Activated CD4-positive, alpha-beta memory T cell treated with anti-CD3 and anti-CD28 coated beads for 36 hours (primary cell): ENCODE data around the gene CFAP410. TPM values are rescaled to one million over a fixed set of nuclear protein-coding genes. Genes with fewer than 3 reads are reported as not detected.

Source experiments
- CTCF ChIA-PET: fragments of 350-600 bp; sonication (Branson Sonifier 250); formaldehyde crosslinking; loops from one replicate; lab custom pipeline; 2021; ENCODE audit warnings: antibody characterized with exemption, inconsistent platforms; lab: Charles Lee
- POLR2A ChIA-PET: fragments of 350-600 bp; sonication (Branson Sonifier 250); formaldehyde crosslinking; loops from one replicate; lab custom pipeline; 2021; ENCODE audit warnings: antibody characterized with exemption; lab: Charles Lee
- DNase-seq: peaks from one replicate; pipeline ENCODE4 v3.0.0-alpha.2; 2020
- H3K27ac Mint-ChIP-seq: one replicate; pipeline ENCODE4 v1.8.0; 2021; ENCODE audit warnings: mixed read lengths
- H3K27me3 Mint-ChIP-seq: one replicate; pipeline ENCODE4 v1.8.0; 2021; ENCODE audit warnings: mixed read lengths
- H3K36me3 Mint-ChIP-seq: one replicate; pipeline ENCODE4 v1.8.0; 2021; ENCODE audit warnings: mixed read lengths
- H3K4me1 Mint-ChIP-seq: one replicate; pipeline ENCODE4 v1.8.0; 2021; ENCODE audit warnings: low read depth, mixed read lengths
- H3K4me3 Mint-ChIP-seq: one replicate; pipeline ENCODE4 v1.8.0; 2021; ENCODE audit warnings: mild to moderate bottlenecking, mixed read lengths
- H3K9me3 Mint-ChIP-seq: one replicate; pipeline ENCODE4 v1.8.0; 2021; ENCODE audit warnings: mixed read lengths
- intact Hi-C: fragments of 100-400 bp; cut with micrococcal nuclease; formaldehyde crosslinking; loops from one replicate; pipeline ENCODE4 v1.15.1; 2023
- total RNA-seq, 2 experiments: library from RNA; stranded (reverse); gene quantifications; one replicate each; pipeline ENCODE4 v1.2.3, GENCODE V29; 2021

CFAP410 gene
- total RNA-seq, 2 experiments from 2014 or later, result 11.1 to 11.7 TPM

DNA sequence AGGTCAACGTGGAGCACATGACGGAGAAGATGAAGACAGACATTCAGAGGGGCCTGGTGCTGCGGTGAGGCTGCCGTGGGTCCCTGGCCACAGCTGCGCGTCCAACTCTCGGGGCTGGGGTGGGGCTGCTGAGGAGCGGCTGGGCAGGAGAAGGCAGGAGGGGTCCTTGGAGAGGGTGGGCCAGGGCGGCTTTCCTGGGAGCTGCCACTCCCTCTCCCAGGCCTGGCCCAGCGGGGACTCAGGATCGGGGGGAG lies 14.4 kb downstream of the CFAP410 start:
- intact Hi-C loops, result no loop called here
- POLR2A ChIA-PET, result no interaction called here
- no peaks in the 10 kb centered on the region for H3K9me3 Mint-ChIP-seq
- DNase-seq, result no peak
- no peaks in the 10 kb centered on the region for H3K4me1 Mint-ChIP-seq
- H3K4me3 Mint-ChIP-seq, result no peak overlapping the region
- CTCF ChIA-PET, result no interaction called here
- peaks cover 3% of the 10 kb centered on the region for H3K36me3 Mint-ChIP-seq
- no peak overlapping the region for H3K27ac Mint-ChIP-seq
- no peaks in the 10 kb centered on the region for H3K27me3 Mint-ChIP-seq

DNA sequence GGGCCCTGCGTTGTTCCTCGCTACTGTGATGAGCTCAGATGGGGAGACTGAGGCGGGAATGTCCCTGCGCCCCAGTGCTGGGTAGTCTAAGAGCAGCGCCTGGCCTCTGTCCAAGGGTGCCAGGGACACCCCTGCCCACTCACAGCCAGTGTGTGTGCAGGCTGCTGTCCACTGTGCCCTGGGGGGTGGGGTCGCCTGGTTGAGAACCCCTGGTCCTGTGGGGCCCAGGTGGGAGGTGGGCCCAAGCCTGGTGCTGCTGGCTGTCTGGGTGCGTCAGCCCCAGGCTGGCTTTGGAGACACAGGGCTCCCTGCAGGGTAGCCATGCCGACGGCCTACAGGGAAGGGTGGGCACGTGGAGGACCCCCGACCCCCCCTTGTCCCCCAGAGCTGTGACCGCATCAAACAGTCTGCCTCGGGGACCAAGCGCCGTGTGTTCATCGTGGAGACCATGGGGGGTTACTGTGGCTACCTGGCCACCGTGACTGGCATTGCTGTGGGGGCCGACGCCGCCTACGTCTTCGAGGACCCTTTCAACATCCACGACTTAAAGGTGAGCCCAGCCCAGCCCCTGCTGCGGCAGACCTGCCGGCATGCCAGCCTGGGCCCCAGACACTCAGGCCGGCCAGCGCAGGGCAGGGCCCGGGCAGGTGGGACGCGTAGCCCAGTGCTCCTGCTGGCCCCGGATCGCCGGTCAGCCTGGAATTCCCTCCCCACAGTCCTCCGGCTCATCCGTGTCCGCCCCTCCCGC lies 14.9 kb downstream of the CFAP410 start:
- Mint-ChIP-seq H3K36me3 (peaks cover 6% of the 10 kb centered on the region), H3K27me3 (no peaks in the 10 kb centered on the region), H3K27ac (no peak overlapping the region), H3K4me3 (no peak overlapping the region), H3K9me3 (no peaks in the 10 kb centered on the region), H3K4me1 (no peaks in the 10 kb centered on the region)
- POLR2A ChIA-PET, result no interaction called here
- DNase-seq, result no peak
- CTCF ChIA-PET, result no interaction called here
- intact Hi-C loops, result no loop called here

DNA sequence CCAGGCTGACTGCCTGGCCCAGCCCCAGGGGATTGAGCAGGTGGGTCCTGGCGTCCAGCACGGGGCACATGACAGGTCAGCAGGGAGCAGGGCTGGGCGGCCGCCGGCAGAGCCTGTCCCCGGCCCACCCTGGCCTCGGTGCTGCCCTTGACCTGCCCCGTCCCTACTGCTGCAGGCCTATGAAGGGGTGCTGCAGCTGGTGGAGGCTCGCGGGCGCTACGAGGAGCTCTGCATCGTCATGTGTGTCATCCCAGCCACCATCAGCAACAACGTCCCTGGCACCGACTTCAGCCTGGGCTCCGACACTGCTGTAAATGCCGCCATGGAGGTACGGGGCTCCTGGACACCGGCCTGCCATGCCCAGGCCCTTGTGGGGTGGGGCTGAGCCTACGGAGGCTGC lies 15.6 kb downstream of the CFAP410 start:
- POLR2A ChIA-PET, result no interaction called here
- no peak overlapping the region for H3K27ac Mint-ChIP-seq
- H3K4me3 Mint-ChIP-seq, result no peak overlapping the region

DNA sequence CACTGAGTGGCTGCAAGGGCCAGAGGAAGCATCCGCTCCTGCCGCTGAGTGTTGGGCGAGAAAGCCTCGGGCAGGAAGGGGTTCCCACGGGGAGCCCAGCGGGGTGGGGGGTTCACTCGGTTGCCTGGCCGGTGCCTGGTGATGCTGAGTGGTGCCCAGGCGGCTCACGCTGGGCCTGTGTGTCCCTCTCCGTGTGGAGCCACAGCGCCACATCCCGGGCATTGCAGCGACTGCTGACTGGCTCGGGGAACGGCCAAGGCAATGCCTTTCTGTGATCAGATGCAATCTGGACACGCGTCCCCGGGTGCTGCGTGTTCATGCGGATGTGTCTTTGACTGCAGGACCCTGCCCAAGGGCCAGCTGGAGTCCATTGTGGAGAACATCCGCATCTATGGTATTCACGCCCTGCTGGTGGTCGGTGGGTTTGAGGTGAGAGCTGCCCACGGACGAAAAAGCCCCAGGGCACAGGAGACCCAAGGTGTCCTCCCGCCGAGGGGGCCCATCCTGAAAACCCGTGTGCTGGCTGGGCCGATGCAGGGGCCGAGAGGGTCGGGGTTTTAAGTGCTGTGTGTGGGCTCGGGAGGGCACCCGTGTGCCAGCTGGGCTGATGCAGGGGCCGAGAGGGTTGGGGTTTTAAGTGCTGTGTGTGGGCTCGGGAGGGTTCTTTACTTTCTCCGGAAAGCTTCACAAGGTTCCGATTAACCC lies 16.4 kb downstream of the CFAP410 start:
- no peak for DNase-seq
- intact Hi-C loops, result no loop called here
- CTCF ChIA-PET, result no interaction called here
- POLR2A ChIA-PET, result no interaction called here
- Mint-ChIP-seq H3K4me1 (no peaks in the 10 kb centered on the region), H3K4me3 (no peak overlapping the region), H3K27me3 (no peaks in the 10 kb centered on the region), H3K27ac (no peak overlapping the region), H3K36me3 (peaks cover 8% of the 10 kb centered on the region), H3K9me3 (no peaks in the 10 kb centered on the region)

More for the DNA sequence above, 15.6 kb downstream of the CFAP410 start:
- Mint-ChIP-seq H3K36me3 (peaks cover 8% of the 10 kb centered on the region), H3K4me1 (no peaks in the 10 kb centered on the region), H3K9me3 (no peaks in the 10 kb centered on the region), H3K27me3 (no peaks in the 10 kb centered on the region)
- DNase-seq, result no peak
- intact Hi-C loops, result no loop called here
- CTCF ChIA-PET, result no interaction called here

DNA sequence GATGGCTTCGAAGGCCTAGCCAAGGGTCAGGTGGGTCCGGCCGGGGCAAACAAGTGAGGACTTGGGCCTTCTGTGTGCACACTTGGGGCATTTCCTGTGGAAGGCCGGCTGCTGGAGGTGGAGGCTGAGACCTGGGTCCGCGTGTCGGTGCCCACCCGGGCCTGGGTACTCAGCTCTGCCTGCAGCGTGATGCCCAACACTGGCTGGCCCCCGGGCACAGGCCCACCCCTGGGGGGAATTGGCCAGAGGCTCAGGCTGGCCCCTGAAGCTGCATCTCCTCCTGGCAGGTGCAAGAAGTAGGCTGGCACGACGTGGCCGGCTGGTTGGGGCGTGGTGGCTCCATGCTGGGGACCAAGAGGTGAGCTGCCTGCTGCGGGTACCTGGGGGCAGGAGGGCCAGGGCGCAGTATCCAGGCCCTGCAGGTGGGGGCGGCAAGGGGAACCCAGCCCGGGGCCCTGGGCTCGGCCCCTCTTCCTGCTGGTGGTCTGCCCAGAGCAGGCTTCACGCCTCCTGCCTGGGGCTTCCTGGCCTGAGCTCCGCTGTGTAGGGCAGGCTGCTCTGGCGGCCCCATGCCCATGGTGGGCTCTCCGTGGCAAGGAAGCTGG lies 17.2 kb downstream of the CFAP410 start:
- H3K4me1 Mint-ChIP-seq, result no peaks in the 10 kb centered on the region
- peaks cover 8% of the 10 kb centered on the region for H3K36me3 Mint-ChIP-seq
- CTCF ChIA-PET, result no interaction called here
- no peaks in the 10 kb centered on the region for H3K9me3 Mint-ChIP-seq
- POLR2A ChIA-PET, result no interaction called here
- no peak overlapping the region for H3K27ac Mint-ChIP-seq
- no peak for DNase-seq
- H3K27me3 Mint-ChIP-seq, result no peaks in the 10 kb centered on the region
- H3K4me3 Mint-ChIP-seq, result no peak overlapping the region
- intact Hi-C loops, result no loop called here

DNA sequence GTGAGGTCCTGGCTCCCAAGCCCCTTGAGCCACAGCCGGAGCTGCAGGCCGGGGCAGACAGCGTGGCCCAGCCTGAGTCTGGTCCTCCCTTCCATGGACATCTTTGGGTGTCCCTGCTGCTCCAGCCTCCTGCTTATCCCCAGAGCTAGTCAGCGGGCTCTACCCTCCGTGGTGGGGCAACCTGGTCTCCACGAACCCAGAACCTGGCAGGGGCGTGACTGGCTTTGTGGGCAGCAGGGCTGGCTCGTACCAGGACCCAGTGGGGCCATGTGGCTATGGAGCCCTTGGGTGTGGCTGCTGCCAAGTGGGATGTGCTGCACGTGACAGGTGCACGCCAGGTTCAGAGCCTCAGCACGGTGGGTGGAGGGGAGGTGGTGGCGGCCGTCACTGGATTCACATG lies 18.3 kb downstream of the CFAP410 start:
- Mint-ChIP-seq H3K9me3 (no peaks in the 10 kb centered on the region), H3K36me3 (peaks cover 10% of the 10 kb centered on the region), H3K27me3 (no peaks in the 10 kb centered on the region), H3K4me1 (no peaks in the 10 kb centered on the region), H3K4me3 (no peak overlapping the region), H3K27ac (no peak overlapping the region)
- ChIA-PET POLR2A (no interaction called here), CTCF (no interaction called here)
- intact Hi-C loops, result no loop called here
- no peak for DNase-seq

DNA sequence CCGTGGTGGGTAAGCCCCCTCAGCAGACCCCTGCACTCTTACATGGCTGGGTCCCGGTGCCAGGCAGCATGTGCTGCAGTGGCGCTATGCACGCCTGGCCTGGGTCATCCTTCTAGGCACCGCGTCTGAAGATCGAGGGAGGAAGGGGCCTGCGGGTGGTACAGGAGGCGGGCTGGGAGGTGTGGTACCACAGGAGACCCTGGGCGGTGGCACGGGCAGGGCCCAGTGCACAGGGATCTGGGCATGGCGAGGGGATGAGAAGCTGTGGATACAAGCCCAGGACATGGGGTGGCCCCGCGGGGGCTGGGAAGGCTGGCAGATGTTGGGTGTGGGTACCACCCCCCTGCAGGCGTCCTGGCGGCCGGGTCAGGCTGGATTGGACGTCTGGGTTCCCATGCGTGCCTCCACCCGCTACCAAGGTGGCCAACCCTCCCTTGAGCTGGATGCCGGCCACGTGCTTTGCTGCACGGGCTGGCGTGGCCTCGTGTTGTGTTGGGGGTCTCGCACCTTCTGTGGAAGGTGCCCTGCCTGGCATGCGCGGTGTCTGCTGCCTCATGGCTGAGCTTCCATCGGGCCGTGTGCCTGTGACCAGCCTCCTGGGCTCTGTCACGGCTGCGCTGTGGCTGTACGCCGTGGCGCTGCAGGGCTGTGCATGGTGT lies 19.7 kb downstream of the CFAP410 start:
- Mint-ChIP-seq H3K4me3 (no peak overlapping the region), H3K36me3 (peaks cover 12% of the 10 kb centered on the region), H3K9me3 (no peaks in the 10 kb centered on the region), H3K4me1 (no peaks in the 10 kb centered on the region), H3K27ac (no peak overlapping the region), H3K27me3 (no peaks in the 10 kb centered on the region)
- intact Hi-C loops, result no loop called here
- ChIA-PET CTCF (interaction anchor here (0.5 kb wide), 1 partner anchor 21 kb away, joined by 3 read pairs; no protein-coding TSS in a partner anchor), POLR2A (no interaction called here)
- no peak for DNase-seq

DNA sequence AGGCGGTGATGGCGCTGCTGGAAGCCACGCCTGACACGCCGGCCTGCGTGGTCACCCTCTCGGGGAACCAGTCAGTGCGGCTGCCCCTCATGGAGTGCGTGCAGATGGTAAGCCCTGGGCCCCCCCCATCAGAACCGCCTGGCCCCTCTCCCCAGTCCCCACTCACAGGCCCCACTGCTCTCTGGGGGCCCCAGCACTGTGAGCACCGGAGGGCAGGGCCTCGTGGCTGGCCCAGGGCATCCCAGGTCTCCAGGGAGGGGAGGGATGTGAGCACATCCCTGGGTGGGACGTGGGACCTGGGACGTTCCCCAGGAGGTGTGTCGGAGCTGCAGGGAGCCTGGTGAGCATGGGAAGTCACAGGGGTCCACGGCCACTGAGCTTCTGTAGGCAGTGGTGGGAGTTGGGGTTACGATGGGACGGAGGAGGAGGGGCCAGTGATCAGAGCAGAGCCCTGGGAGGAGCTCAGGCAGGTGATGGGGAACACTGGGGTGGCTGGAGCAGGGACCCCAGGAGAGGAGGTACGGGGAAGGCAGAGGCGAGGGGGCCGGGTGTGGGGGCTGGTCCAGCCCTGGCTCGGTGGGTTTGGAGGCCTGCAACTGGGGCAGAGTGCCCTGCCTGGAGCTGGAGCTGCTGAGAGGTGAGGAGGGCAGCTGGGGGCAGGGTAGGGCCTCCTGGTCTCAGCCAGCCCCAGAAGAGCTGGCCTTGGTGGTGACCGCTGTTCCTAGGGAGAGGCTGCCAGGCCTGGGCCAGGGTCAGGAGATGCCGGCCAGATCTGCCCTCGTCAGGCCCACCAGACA lies 20.5 kb downstream of the CFAP410 start:
- CTCF ChIA-PET, result interaction anchor here (0.5 kb wide), 1 partner anchor 20 kb away, joined by 3 read pairs; no protein-coding TSS in a partner anchor
- Mint-ChIP-seq H3K4me3 (no peak overlapping the region), H3K36me3 (peaks cover 12% of the 10 kb centered on the region), H3K4me1 (no peaks in the 10 kb centered on the region), H3K27me3 (no peaks in the 10 kb centered on the region), H3K27ac (no peak overlapping the region), H3K9me3 (no peaks in the 10 kb centered on the region)
- POLR2A ChIA-PET, result interaction anchor here (0.5 kb wide), 1 partner anchor 262 kb away, joined by 3 read pairs; no protein-coding TSS in a partner anchor
- no peak for DNase-seq
- intact Hi-C loops, result no loop called here

DNA sequence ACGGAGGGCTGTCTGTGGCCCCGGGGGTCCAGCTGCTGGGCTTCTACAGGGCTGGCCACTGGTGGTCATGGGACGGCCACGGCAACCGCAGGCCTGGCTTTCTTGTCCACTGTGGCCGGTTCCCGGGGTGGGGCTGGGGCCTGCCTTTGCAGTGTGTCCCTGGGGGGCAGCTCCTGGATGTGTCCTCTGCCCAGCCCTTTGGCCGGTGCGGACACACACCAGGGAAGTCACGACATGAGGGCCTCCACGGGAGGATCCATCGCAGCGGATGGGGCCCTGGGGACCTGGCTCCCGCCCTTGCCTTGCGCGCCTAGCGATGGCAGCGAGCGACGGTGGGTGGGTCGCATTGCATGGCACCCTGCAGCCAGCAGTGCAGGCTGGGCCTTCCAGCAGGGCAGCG lies 21.3 kb downstream of the CFAP410 start:
- intact Hi-C loops, result no loop called here
- H3K9me3 Mint-ChIP-seq, result no peaks in the 10 kb centered on the region
- no peak overlapping the region for H3K27ac Mint-ChIP-seq
- DNase-seq, result no peak
- no peaks in the 10 kb centered on the region for H3K27me3 Mint-ChIP-seq
- H3K36me3 Mint-ChIP-seq, result peaks cover 10% of the 10 kb centered on the region
- H3K4me1 Mint-ChIP-seq, result no peaks in the 10 kb centered on the region
- ChIA-PET POLR2A (no interaction called here), CTCF (no interaction called here)
- no peak overlapping the region for H3K4me3 Mint-ChIP-seq

DNA sequence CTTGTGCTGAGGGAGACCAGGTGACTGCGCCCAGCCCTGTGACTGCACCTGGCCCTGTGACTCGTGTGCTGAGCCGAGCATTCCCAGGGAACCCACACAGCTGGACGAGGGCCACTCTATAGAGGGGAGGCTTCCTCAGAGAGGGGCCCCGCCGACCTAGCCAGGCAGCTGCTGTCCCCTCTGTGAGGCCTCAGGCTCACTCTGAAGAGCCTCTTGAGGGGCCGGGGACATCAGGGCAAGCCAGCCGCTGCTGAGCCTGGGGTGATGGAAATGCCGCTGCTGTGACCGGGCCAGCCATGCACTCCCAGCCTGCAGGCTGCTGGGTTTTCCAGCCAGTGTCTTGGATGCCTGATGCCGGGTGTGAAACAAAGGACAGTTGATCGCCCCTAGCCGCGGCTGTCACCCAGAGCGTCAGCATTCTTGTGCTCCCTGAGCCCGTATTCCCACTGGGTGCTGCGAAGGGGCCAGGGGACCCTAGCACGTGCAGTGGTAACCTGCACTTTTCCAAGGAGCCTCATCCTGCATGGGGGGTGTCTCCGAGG lies 21.9 kb downstream of the CFAP410 start:
- Mint-ChIP-seq H3K27ac (no peak overlapping the region), H3K36me3 (peaks cover 12% of the 10 kb centered on the region), H3K27me3 (no peaks in the 10 kb centered on the region), H3K4me3 (no peak overlapping the region), H3K4me1 (no peaks in the 10 kb centered on the region), H3K9me3 (no peaks in the 10 kb centered on the region)
- POLR2A ChIA-PET, result no interaction called here
- CTCF ChIA-PET, result no interaction called here
- no peak for DNase-seq
- intact Hi-C loops, result no loop called here

DNA sequence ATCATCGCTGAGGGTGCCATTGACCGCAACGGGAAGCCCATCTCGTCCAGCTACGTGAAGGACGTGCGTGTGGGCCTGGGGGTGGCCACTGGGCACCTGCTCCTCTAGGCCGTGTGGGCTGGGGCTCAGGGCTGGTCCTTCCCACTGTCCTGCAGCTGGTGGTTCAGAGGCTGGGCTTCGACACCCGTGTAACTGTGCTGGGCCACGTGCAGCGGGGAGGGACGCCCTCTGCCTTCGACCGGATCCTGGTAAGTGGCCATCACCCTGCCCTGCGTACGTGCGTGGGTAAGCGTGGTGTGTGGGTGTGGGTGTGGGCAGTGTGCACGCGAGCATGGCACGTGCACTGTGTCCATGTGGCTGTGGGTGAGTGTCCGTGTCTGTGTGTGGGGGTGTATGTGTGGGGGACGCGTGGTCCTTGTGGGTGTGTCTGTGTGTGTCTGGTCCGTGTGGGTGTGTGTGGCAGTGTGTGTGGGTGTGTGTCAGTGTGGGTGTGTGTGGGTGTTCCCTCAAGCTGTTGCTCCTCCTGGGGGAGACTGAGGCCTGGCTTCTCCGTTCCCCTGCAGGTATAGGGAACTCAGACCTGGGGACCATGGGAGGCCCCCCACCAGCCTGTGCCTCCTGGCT lies 22.8 kb downstream of the CFAP410 start:
- intact Hi-C loops, result no loop called here
- Mint-ChIP-seq H3K27ac (no peak overlapping the region), H3K27me3 (no peaks in the 10 kb centered on the region), H3K36me3 (peaks cover 18% of the 10 kb centered on the region), H3K4me1 (no peaks in the 10 kb centered on the region), H3K4me3 (no peak overlapping the region), H3K9me3 (no peaks in the 10 kb centered on the region)
- DNase-seq, result no peak
- ChIA-PET CTCF (interaction anchor here (0.7 kb wide), 1 partner anchor 13 kb away, joined by 3 read pairs; no protein-coding TSS in a partner anchor), POLR2A (no interaction called here)
